Measurements from ENCODE around the gene PTPN7. TPM values are rescaled to one million over a fixed set of nuclear protein-coding genes. Genes with fewer than 3 reads are reported as not detected.

Gene PTPN7
- total and polyA plus RNA-seq, 2 experiments from 2014 or later = 0.41 TPM; not detected in 1

GRCh38 chr1:202176949-202177927 lies 16.8 kb upstream of the PTPN7 start:
- no peak for DNase-seq (ENCODE audit: low spot score)
- no peak overlapping the region for H3K4me3 ChIP-seq
- 91% methylated on average over 29 of the region's 29 CpGs for WGBS (ENCODE audit: low lambda C conversion rate, missing lambda C conversion rate)
- no peaks in the 10 kb centered on the region for H3K79me2 ChIP-seq
- no peak overlapping the region for H2AFZ ChIP-seq
- H3K36me3 ChIP-seq (replicated peaks; ENCODE audit: insufficient read depth, low read depth) = no peaks in the 10 kb centered on the region
- H3K9me3 ChIP-seq (ENCODE audit: low read depth) = no peaks in the 10 kb centered on the region
- no peaks in the 10 kb centered on the region for H3K4me1 ChIP-seq (ENCODE audit: insufficient read depth)
- no peaks in the 10 kb centered on the region for H3K9me2 ChIP-seq (replicated peaks; ENCODE audit: insufficient read depth)
- H3K27me3 ChIP-seq = no peaks in the 10 kb centered on the region
- H3K27ac ChIP-seq = no peak overlapping the region
- no peak overlapping the region for H3K4me2 ChIP-seq
- TF ChIP-seq EZH2phosphoT487 (IDR thresholded peaks at IDR 0.05; ENCODE audit: low read depth, severe bottlenecking, unreplicated experiment) (no peak), EZH2 (IDR thresholded peaks at IDR 0.05; ENCODE audit: borderline replicate concordance) (no peak)
- TF ChIP-seq, protein P1, sequence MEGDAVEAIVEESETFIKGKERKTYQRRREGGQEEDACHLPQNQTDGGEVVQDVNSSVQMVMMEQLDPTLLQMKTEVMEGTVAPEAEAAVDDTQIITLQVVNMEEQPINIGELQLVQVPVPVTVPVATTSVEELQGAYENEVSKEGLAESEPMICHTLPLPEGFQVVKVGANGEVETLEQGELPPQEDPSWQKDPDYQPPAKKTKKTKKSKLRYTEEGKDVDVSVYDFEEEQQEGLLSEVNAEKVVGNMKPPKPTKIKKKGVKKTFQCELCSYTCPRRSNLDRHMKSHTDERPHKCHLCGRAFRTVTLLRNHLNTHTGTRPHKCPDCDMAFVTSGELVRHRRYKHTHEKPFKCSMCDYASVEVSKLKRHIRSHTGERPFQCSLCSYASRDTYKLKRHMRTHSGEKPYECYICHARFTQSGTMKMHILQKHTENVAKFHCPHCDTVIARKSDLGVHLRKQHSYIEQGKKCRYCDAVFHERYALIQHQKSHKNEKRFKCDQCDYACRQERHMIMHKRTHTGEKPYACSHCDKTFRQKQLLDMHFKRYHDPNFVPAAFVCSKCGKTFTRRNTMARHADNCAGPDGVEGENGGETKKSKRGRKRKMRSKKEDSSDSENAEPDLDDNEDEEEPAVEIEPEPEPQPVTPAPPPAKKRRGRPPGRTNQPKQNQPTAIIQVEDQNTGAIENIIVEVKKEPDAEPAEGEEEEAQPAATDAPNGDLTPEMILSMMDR (IDR thresholded peaks at IDR 0.05; ENCODE audit: poor library complexity) = no peak
- no peaks in the 10 kb centered on the region for H4K20me1 ChIP-seq (ENCODE audit: insufficient read depth, poor library complexity, severe bottlenecking)

DNA sequence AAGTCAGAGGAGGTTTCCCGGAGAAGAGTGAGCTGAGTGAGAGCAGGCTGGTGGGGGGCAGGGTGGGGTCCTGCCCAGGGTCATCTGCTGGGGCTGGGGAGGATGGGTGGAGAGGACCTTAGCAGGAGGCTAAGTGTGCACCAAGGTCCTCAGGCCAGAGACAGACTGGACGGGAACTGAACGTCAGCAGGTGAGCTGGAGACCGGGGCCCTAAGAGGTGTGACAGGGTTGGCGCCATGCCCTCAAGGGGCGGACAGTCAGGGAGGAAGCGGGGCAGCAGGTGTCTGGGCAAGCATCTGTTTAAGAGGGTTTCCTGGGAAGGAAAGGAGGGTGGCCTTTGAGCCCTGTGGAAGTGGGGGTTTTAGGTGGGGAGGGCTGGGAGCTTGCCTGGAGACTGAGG lies 13.6 kb upstream of the PTPN7 start:
- Histone ChIP-seq H3K36me3 (replicated peaks; ENCODE audit: insufficient read depth, low read depth) (no peaks in the 10 kb centered on the region), H3K9me3 (ENCODE audit: low read depth) (no peaks in the 10 kb centered on the region), H3K9me2 (replicated peaks; ENCODE audit: insufficient read depth) (no peaks in the 10 kb centered on the region), H3K4me1 (ENCODE audit: insufficient read depth) (no peaks in the 10 kb centered on the region), H3K27ac (no peak overlapping the region), H3K4me2 (no peak overlapping the region), H4K20me1 (ENCODE audit: insufficient read depth, poor library complexity, severe bottlenecking) (no peaks in the 10 kb centered on the region), H3K79me2 (no peaks in the 10 kb centered on the region), H3K4me3 (no peak overlapping the region), H3K27me3 (no peaks in the 10 kb centered on the region), H2AFZ (no peak overlapping the region)
- WGBS (ENCODE audit: low lambda C conversion rate, missing lambda C conversion rate) = 81% methylated on average over 7 of the region's 7 CpGs
- TF ChIP-seq EZH2phosphoT487 (IDR thresholded peaks at IDR 0.05; ENCODE audit: low read depth, severe bottlenecking, unreplicated experiment) (no peak), EZH2 (IDR thresholded peaks at IDR 0.05; ENCODE audit: borderline replicate concordance) (no peak)
- TF ChIP-seq, protein P1 (IDR thresholded peaks at IDR 0.05; ENCODE audit: poor library complexity) = no peak
- DNase-seq (ENCODE audit: low spot score) = no peak

DNA sequence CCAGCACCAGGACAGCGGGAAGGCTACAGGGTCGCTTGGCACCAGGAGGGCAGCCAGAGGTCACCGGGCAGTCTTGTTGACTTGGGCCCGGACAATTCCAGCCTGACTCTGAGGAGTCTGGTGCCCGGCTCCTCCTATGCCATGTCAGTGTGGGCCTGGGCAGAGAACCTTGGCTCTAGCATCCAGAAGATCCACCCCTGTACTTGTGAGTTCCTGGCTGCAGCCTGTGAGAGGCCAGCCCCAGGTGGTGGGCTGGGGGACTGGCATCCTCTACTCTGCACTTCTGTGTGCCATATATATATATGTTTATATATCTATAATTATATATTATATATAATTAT lies 11.6 kb upstream of the PTPN7 start:
- Histone ChIP-seq H2AFZ (no peak overlapping the region), H3K9me3 (ENCODE audit: low read depth) (no peaks in the 10 kb centered on the region), H3K36me3 (replicated peaks; ENCODE audit: insufficient read depth, low read depth) (no peaks in the 10 kb centered on the region), H3K9me2 (replicated peaks; ENCODE audit: insufficient read depth) (no peaks in the 10 kb centered on the region), H3K79me2 (no peaks in the 10 kb centered on the region), H3K4me3 (no peak overlapping the region), H3K4me2 (no peak overlapping the region), H4K20me1 (ENCODE audit: insufficient read depth, poor library complexity, severe bottlenecking) (no peaks in the 10 kb centered on the region), H3K27ac (no peak overlapping the region), H3K4me1 (ENCODE audit: insufficient read depth) (peaks cover 13% of the 10 kb centered on the region), H3K27me3 (no peaks in the 10 kb centered on the region)
- TF ChIP-seq EZH2 (IDR thresholded peaks at IDR 0.05; ENCODE audit: borderline replicate concordance) = no peak
- no peak for TF ChIP-seq EZH2phosphoT487 (IDR thresholded peaks at IDR 0.05; ENCODE audit: low read depth, severe bottlenecking, unreplicated experiment)
- TF ChIP-seq, protein P1 (IDR thresholded peaks at IDR 0.05; ENCODE audit: poor library complexity) = no peak
- 92% methylated on average over 5 of the region's 5 CpGs for WGBS (ENCODE audit: low lambda C conversion rate, missing lambda C conversion rate)
- DNase-seq (ENCODE audit: low spot score) = no peak
